Activated CD8-positive, alpha-beta memory T cell treated with anti-CD3 and anti-CD28 coated beads for 24 hours (primary cell): Measurements from ENCODE around the gene JAZF1.
"Not testable (repeated sequence)": the region's sequence is repeated elsewhere in the genome, so short reads cannot be mapped to it uniquely, and the experiment has no call there.

Experiments
- DNase-seq: peaks from one replicate; pipeline ENCODE4 v3.0.0-alpha.2; 2020

Gene JAZF1

DNA sequence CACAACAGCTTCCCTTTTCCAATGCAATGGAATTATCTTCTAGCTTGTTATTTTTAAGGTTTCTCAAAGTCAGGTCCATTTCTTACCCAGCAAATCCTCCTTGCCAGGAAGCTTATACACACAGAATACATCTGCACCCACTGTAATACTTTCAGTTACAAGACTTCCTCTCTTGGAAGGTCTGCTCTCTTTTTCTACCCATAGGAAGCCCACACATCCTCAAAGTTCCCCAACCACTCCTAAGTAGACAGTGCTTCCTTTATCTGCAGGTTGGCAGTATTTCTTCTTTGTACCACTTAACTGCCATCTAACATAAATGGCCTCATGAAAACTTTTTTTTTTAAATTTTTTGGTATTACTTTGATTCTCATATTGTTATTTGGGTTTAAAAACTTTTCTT lies 285.0 kb downstream of the JAZF1 start:
- DNase-seq = no peak

DNA sequence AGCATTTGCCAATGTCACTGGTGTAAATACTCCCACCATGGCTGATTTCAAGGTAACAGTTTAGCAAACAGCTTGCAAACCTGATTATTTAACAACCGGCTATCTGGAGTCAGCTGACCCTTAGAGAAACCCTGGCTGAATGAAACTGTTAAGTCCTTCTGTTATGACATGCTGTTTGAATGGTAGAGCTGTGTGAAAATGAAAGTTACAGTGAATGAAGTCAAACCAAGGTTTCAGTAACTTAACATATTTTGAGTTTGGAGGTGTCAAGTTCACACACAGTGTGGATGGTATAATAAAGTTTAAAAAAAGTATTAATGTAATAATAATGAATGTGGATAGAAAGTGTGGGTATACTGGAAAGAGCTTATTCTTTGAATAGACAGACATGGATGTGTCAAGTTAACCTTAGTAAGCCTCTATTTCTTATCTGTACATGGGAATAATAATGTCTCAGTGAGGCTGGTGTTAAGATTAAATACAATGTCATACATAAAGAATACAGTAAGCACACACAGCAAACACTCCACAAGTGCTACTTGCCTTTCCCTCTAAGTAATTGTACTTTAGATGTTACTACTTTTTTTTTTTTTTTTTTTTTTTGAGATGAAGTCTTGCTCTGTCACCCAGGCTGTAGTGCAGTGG lies 290.3 kb downstream of the JAZF1 start:
- DNase-seq = no peak

DNA sequence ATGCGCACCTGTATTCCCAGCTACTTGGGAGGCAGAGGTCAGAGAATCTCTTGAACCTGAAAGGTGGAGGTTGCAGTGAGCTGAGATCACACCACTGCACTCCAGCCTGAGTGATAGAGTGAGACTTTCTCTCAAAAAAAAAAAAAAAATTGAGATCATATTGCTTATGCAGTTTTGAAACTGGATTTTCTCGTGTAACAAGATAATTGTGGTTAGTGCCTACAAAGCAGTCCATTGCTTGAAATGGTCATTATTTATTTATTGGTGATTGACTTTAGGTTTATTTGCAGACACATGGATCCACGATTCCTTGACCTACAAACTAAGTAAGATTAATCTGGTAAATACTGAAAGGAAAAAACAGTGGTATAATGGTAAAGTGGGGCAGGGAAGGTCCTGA lies 290.8 kb downstream of the JAZF1 start:
- DNase-seq = no peak

DNA sequence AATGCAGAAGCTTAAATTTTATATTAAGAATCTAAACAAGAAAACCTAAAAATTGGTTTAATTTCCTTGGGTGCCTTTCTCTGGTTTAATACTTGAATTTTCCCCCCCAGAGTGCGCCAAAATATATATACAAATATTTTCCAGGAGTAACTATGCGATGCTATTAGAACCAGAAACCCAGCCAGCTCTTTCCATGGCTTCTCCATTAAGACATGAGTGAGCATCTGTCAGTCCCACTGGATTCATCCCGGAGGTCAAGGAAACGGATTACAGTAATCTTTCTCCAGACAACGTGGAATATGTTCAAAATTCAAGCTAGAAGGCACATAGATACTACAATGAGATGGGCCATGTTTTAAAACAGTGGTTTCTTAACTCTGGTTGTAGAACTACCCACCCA lies 291.9 kb downstream of the JAZF1 start:
- no peak for DNase-seq

DNA sequence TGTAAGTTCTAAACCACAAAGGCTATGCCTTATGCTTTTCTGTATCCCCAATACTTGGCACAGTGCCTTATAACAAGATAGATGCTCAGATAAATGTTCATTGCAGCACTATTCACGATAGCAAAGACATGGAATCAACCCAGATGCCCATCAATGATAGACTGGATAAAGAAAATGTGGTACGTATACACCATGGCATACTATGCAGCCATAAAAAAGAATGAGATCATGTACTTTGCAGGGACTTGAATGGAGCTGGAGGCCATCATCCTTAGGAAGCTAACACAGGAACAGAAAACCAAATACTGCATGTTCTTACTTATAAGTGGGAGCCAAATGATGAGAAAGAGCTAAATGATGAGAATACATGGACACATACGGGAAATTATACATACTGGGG lies 293.9 kb downstream of the JAZF1 start:
- DNase-seq = not testable (repeated sequence)

DNA sequence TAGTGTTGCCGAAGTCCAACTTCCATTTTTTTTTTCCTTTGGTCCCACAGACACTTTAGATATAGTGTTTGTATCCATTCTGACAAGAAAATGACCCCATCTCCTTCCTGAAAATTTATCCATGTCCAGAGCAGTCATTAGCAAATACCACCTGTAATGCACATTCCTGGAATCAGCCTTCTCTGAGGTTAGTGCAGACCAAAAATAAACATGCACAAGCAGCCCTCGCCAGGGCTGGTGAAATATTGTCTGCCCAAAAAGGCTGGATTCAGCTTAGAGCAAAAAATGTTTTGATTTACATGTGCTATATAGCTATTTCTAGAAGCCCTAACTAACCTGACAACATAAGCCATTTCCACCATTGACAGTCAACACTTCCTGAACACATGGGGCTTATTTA lies 294.9 kb downstream of the JAZF1 start:
- DNase-seq = no peak

DNA sequence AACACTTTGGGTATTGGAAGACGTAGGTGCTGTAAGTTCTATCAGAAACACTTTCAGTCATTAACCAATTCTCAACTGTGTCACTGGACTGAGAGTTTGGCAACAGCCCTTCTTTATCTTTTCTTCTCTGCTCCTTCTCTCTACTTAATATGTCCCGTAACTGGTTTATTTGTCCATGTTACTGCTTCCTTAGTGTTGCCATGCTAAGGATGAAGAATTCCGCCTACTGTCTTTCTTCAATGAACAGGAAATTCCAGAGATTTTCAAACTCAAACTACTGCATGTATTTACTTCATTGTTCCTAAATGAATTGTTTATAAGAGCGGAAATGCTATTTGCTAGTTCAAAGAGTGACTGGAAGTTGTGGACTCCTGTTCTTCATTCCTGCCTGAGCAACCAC lies 296.9 kb downstream of the JAZF1 start:
- no peak for DNase-seq

DNA sequence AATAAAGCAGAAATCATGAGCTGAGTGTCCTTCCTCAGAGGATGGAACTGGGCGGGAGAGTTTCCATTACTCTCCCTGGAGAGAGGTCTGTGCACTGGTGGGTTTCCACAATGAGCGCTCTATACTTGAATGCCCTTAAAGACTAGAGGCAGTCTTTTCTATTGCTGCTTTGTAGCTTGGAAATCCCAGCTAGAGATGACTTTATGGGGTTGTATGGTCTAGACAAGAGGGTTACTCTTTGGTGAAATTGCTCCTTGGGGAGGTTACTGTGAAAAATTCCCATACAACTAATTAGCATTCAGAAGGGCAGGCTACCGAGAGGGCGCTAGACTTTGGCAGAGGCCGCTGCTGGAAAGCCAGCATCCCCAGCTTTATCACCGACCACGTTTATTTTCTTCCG lies 303.8 kb downstream of the JAZF1 start:
- no peak for DNase-seq

DNA sequence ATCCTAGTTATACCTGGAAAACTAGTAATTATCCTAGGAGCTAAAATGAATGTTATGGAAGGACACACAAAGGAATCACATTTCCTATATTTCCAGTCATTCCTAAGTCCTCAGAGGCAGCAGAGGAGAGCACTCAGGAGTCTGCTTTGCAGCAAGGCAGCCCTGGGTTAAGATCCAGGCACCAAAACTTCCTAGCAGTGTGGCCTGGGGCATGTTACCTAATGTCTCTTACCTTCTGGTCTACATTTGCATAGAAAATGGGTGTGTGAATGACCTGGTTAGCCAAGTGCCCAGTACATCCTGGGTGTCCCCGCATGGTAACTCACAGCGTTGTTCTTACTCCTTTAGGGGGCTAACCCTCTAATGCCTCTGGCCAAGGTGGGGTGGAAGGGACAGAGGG lies 304.8 kb downstream of the JAZF1 start:
- no peak for DNase-seq

DNA sequence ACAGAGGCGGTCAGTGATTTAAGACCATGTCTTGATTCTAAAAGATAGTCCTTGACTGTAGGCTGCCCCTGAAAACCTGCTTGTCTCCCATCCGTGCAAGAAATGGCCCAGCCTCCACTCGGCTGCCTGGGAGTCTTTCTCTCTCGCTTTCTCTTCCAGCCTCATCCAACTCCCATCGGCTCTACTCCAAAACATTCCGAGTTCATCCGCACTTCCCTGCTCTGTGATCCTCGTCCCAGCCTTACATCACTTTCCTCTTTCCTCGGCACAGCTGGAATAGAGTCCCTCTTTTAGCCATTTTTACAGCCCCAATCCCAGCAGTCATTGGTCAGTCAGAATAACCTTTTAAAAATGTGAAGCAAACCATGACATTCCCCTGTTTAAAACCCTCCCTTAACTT lies 305.5 kb downstream of the JAZF1 start:
- DNase-seq = no peak

DNA sequence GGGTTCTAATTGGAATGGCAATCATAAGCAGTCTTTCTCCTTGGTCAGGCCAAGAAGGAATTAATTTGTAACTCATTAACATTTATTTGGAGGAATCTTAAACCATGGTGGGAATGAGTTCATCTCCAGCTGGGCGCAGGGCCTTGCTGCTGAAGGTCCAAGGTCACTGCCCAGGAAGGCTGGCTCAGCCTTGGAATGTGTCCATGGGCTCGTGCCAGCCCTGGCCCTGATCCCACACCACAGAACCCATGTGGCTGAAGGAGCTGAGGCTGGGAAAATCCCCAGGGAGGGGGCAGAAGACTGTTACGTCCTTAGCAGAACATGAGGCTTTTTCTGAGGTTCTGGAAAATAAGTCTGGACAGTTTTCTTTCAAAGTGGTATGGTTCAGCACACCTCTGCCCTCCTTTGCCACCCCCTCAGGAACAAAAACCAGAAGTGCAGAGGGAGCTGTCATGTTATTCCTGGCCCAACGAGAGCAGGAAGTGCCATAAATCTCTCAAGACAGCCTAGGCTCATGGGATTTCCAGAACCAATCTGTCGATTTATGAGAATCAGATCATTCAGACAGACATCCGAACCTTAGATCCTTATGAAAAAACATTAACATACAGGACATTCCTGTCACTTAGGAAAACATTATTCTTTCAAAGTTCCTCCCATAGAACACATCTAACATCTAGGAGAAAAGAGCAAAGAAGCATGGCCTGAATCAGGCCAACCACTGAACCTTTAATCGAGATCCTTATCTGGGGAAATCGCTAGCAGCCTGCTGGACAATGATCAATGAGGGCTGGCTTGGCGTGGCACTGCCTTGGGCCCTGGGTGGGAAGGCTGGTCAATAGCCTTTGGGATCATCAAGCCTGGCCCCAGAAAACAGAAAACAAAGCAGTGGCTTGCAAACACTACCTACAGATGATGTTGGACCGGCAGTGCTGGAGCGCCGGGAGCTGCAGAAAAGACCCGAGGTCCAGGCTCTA lies 306.3 kb downstream of the JAZF1 start:
- no peak for DNase-seq

DNA sequence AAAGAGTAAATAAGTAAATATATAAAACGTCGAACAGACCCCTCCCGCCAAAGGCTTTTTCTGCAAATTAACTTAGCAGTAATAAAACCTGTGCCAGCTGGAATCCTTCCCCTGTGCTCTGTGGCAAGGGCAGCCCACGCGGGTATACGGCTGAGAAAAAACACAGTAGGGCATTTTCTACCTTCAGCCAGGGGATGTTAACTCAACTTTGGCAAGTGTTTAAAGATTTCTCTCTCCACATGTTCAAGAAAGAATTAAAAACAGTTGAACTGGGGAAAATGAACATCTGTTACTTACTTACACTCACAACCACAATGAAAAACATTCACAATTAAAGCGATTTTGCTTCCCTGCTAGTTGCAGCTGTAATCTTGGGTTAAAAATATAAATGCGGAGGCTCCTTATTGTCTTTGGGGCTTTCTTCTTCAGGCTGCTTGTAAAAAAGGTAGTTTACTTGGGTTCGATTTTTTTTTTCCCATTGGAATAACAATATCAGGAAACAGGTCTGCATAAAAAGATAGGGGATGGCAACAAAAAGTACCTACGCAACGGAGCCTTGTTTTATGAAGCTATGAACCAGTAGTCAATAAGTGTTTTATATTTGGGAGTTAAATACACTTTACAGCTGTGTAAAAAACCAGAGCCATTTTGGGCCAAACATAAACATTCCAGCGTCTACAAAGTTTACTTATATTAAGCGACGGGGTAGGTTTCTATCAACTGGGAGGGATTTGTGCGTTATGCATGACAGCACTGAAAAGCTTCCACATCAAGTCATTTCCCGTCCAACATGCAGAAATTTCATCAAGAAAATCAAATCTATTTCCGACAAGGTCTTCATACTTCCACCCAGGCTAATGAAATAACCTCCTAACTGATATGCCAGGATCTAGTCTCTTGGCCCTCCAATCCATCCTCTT lies 308.0 kb downstream of the JAZF1 start:
- no peak for DNase-seq

DNA sequence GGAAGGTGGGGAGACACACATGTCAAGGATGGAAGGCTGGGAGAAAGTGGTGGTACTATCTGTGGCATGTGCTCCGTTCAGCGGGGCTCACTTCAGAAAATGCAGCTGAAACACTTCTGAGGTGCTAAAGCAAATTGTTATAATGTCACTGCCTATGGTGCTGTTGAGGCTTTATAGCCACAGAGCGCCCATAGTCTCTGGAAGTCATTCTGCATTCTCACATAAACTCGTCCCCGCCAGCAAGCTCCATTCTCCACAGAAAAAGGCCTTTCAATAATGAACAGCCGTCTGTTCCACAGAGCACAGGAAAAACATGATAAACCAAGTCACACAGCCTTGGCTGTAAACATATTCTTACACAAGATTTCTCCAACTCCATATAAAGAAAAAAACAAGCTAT lies 308.7 kb downstream of the JAZF1 start:
- DNase-seq = no peak

DNA sequence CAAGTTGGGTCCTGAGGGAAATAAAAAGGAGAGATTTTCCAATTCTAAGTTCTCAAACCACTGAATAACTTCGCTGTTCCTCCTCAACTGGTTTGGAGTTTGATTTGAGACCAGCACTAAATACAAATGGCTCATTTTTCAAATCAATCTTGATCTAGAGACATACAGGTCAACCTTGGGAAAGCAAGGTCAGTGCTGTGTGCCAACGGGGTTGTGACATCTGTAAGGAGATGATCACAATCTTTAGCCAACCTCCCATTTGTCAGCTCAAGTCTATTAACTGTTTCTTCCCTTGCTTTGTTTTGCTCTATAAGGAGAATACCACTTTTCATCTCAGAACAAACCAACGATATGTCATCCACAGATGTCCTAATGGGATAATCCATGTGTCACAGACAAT lies 309.5 kb downstream of the JAZF1 start:
- no peak for DNase-seq

DNA sequence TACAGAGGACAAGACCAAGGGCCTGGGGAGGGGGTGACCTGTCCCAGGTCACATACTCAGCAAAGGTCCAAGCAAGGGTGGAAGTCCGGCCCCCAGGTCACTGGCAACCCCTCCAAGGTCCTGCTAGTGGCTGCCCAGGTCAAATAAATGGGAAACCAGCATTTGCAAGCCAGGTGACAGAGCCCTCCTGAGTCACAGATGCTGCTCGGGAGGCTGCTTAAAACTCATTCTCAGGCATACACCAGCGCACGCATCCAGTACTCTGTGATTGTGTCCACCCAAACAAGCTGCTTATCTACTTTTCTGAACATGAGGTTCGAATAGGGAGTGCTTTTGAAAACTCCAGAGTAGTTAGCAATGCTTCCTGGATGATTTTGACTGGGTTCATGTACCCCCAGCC lies 310.0 kb downstream of the JAZF1 start:
- no peak for DNase-seq

DNA sequence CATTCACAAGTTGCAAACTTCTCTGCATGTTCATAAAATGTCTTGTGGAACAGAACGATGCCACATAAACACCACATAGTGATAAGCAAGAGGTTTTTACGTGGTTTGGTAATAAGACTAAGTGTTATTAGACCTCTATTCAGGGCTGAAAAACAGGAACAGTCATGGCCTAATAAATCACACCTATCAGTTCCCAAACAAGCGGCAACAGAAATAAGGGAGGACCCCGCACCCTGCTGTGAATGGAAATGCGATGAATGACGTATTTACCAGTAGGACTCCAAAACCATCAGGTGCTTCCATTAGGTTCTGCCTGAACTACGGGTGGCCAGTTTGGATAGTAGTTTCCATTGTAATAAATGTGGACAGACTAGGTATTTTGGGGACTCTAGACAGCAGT lies 311.5 kb downstream of the JAZF1 start:
- DNase-seq = no peak

DNA sequence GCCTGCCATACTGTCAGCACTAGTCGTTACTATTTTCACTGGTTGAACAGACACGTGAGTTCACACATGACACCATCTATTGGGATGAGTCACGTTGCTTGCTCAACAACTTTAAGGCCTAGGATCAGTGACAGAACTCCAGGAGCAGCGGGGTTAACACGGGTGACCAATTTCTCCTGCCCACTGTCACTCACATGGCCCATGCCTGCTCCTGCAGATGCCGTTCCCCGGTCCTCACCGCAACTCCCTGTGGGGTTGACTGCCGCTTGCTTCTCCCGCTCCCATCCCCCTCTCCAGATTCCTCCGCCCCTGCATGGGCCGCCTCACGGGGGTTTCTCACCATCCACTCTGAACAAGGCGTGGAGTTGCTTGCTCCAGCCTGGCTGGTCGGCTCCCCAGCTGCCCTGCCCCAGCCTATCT lies 312.5 kb downstream of the JAZF1 start:
- no peak for DNase-seq

DNA sequence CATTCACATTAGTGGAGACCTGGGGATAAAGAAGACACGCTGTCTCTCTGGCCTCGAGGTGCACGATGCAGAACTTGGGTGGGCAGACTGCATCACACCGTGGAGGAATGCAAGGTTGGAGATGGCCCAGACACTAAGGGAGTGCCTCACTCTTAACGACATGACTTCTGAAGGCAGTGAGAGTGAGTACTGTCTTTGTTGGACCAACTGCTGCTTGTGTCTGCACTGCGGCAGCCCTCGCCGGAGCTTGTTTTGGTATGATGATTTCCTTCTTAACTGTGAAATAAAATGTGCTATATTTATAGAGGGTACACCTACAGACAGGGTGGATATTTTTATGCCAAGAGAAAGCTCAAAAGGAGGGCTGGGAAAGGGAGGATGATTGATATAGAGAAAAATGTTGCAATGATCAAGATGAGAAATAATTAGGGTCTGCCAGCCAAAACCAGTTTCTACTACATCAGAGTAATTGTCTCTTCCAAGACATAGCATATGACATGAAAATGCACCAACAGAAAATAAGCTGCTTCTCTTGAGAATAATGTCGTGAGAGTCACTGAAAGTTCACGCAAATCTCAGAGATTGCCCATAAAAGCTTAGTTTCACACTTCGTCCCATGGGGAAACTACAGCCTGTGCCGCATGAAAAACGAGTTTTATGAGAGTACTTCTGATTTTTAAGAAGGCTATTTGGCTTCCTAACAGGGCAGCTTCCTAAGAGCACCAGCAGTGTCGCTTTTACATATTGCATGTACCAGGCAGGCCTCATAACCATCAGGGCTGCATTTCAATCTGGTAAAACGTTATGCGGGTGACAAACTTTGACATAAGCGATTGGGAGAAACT lies 313.5 kb downstream of the JAZF1 start:
- DNase-seq = no peak

DNA sequence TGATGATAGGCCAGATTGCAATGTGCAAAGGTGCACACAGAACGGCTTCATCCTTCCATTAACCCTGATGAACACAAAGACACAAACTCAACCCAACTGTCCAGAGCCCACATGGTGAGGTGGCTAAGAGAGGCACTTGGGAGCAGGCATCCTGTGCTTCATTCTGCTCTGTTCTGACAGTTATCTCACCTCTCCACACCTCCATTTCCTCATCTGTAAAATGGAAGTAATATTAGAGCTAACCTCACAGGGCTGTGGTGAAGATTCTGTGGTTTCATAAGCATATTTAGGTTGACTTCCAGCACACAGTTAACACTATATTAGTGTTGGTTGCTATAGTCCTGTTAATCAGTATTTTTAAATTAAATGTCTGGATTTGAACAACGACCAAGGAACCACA lies 314.3 kb downstream of the JAZF1 start:
- DNase-seq = no peak

DNA sequence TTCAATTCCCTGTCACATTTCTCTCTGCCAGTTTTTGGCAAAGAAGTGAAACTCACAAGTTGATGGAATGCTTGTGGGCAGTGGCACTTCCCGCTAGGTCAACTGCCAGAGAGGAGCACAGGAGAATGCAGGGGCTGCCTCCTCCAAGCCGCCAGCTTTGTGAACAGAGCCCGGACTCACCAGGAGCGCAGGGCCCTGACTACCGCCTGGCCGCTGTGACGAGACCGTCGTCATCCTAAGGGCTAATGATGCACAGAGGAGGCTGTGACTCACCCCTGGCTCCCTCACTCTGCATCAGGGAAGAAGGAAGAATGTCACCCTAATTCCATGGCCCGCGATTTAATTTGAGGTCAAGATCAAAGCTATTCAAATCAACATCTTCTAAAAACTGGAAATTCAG lies 316.7 kb downstream of the JAZF1 start:
- DNase-seq = no peak

DNA sequence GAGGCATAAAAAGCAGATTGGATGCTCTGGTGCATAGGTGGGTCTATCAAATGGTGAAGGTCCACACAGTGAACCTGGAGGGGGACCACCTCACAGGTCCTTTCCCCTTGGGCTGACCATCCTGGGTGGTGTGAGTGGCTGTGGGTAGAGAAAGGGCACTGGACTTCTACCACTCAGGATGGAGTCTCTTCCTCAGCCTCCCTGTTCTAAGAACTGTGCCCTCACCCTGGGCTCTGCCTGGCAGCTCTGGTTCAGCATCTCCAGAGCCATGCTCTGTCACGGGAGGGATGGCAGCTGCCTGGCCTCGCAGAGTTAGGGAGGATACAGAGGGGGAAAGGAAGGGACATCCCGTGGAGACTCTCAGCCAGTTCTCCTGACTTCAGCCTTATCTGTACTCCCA lies 318.8 kb downstream of the JAZF1 start:
- no peak for DNase-seq

DNA sequence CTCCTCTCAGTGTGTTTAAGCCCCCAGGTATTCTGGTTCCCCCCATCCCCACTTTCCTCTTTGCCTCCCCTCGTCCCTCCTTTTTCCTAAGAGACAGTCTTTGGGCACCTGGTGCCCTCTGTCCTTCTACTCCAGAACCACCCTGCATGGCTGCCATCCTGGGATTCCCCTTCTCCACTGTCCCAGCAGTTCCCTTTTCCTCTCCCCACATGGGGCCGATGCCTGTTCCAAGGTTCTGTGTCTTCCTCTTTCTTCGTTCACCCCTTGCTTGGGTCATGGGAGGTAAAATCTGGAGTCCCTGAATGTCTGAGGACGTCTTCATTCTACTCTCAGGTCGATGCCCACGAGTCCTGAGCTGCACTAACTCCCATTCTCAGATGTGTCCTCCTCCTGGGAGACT lies 319.8 kb downstream of the JAZF1 start:
- DNase-seq = no peak
